GF-D8 (cell line): ENCODE results near the gene PRODH.
"Not testable (repeated sequence)": the region's sequence is repeated elsewhere in the genome, so short reads cannot be mapped to it uniquely, and the experiment has no call there.

ENCODE experiments used
- DNase-seq: peaks from one replicate; lab custom pipeline; 2025; lab: John Stamatoyannopoulos, UW

The PRODH gene

GRCh38 chr22:18906410-18906745 is 29.7 kb downstream of the PRODH start:
- not testable (repeated sequence) for DNase-seq

GRCh38 chr22:18905540-18906409 is 30.3 kb downstream of the PRODH start, which contains the start of gene DGCR6:
Gene DGCR6 (plus strand): TSS chr22:18906320. CDS start chr22:18906375, 55 bp downstream.
- DNase-seq: no peak

- not testable (repeated sequence) for DNase-seq
These were observed 39.9 kb downstream of the PRODH start for GRCh38 chr22:18896037-18896657.

GRCh38 chr22:18893775-18894174 is 42.3 kb downstream of the PRODH start:
- not testable (repeated sequence) for DNase-seq

GRCh38 chr22:18890510-18891192 is 45.4 kb downstream of the PRODH start:
- DNase-seq: not testable (repeated sequence)

- DNase-seq: no peak
These were observed 48.0 kb downstream of the PRODH start for GRCh38 chr22:18888115-18888514.

GRCh38 chr22:18884465-18884864 is 51.6 kb downstream of the PRODH start:
- not testable (repeated sequence) for DNase-seq

- not testable (repeated sequence) for DNase-seq
These were observed 54.8 kb downstream of the PRODH start for GRCh38 chr22:18881260-18881659.
